Lung (tissue), 12 donors: Measurements from ENCODE around the gene SMIM12. TPM values are rescaled to one million over a fixed set of nuclear protein-coding genes. Genes with fewer than 3 reads are reported as not detected.

Experiments used
- ATAC-seq: fragments of 200-7000 bp; cut with Tn5 transposase; one replicate; pipeline ENCODE4 v1.9.1; 2020; ENCODE audit warnings: moderate number of reproducible peaks; ENCODE audit not compliant: insufficient read depth, low FRiP score
- DNase-seq, 3 donors: peaks; one replicate each; pipeline ENCODE4 v3.0.0-alpha.2; 2013 to 2017
- H3K27ac ChIP-seq, 2 donors: one replicate each; pipeline ENCODE4 v1.5.1; 2013; ENCODE audit warnings: mild to moderate bottlenecking in 2 of 2, moderate library complexity in 2 of 2, control low read depth in 1 of 2, inconsistent platforms in 1 of 2, low read depth in 1 of 2, low read length in 1 of 2
- H3K27me3 ChIP-seq, 3 donors: one replicate each; pipeline ENCODE4 v1.5.1; 2013; ENCODE audit warnings: low read length in 2 of 3; ENCODE audit not compliant: control insufficient read depth in 3 of 3, insufficient read depth in 3 of 3
- H3K36me3 ChIP-seq, 4 donors: one replicate each; pipeline ENCODE4 v1.5.1; 2013; ENCODE audit warnings: low read length in 4 of 4, mild to moderate bottlenecking in 1 of 4, moderate library complexity in 1 of 4; ENCODE audit not compliant: control insufficient read depth in 4 of 4, insufficient read depth in 4 of 4
- H3K4me1 ChIP-seq, 5 donors: one replicate each; pipeline ENCODE4 v1.5.1; 2013; ENCODE audit warnings: low read length in 5 of 5, mild to moderate bottlenecking in 2 of 5, moderate library complexity in 1 of 5; ENCODE audit not compliant: control insufficient read depth in 5 of 5, insufficient read depth in 5 of 5
- H3K4me3 ChIP-seq: one replicate; pipeline ENCODE4 v1.5.1; 2013; ENCODE audit warnings: mild to moderate bottlenecking, control low read depth, moderate library complexity
- H3K9ac ChIP-seq, 2 donors: one replicate each; pipeline ENCODE4 v1.5.1; 2013; ENCODE audit warnings: low read length in 2 of 2, control low read depth in 1 of 2; ENCODE audit not compliant: insufficient read depth in 1 of 2
- H3K9me3 ChIP-seq, 4 donors: one replicate each; pipeline ENCODE4 v1.5.1; 2013; ENCODE audit warnings: low read length in 3 of 4, mild to moderate bottlenecking in 1 of 4, moderate library complexity in 1 of 4; ENCODE audit not compliant: control insufficient read depth in 4 of 4, insufficient read depth in 3 of 4
- CTCF ChIP-seq: IDR thresholded peaks from 2 replicates; pipeline ENCODE4 v1.5.1; 2012; ENCODE audit warnings: mild to moderate bottlenecking; ENCODE audit errors: control extremely low read depth, extremely low read depth
- WGBS, 2 donors: extraction: QIAGEN DNeasy Blood & Tissue Kit; methylation state at CpG; one replicate each; pipeline ENCODE4 v1.1.7; 2013; 5-methylcytosine and 5-hydroxymethylcytosine counted together
- polyA plus RNA-seq, 2 donors: library from polyadenylated mRNA; stranded (reverse); fragments of 200-250 nt; gene quantifications; one replicate each; pipeline ENCODE4 v1.2.1, GENCODE V29; 2013
- total RNA-seq, 2 donors: library from RNA; depleted of rRNA in 1 of 2; stranded (reverse); fragments of >200 nt in 1 of 2; gene quantifications; one replicate each; pipeline ENCODE4 v1.2.1, GENCODE V29; 2014 to 2021
- donor health status: control.
- donor health status: control.
- donor health status: Bipolar disorder and iron deficiency.
- donor health status: healthy.
- donor health status: DM: yes; HTN: yes; CAD: no.

Gene SMIM12
- total and polyA plus RNA-seq, 4 donors, result 17.9 to 67.8 (median 35.1) TPM

GRCh38 chr1:34885405-34886247, 26.1 kb upstream of the SMIM12 start:
- Histone ChIP-seq H3K9ac (no peak overlapping the region), H3K4me3 (no peak overlapping the region), H3K9me3 (peaks cover 0 to 6% (median 0%) of the 10 kb centered on the region in 4 donors), H3K36me3 (no peaks in the 10 kb centered on the region), H3K27me3 (peaks cover 3 to 43% (median 22%) of the 10 kb centered on the region in 3 donors), H3K4me1 (peaks cover 0 to 4% (median 0%) of the 10 kb centered on the region in 5 donors), H3K27ac (no peak overlapping the region)
- no peak for TF ChIP-seq CTCF
- DNase-seq (peak in 2 of 3 donors; percentile 44 to 46), ATAC-seq (no peak)
- 3 to 4% methylated on average over 73 to 80 of the region's 80 CpGs for WGBS, 2 donors

- Histone ChIP-seq H3K4me3 (no peak overlapping the region), H3K36me3 (no peaks in the 10 kb centered on the region), H3K27ac (no peak overlapping the region), H3K4me1 (peaks cover 0 to 4% (median 0%) of the 10 kb centered on the region in 5 donors), H3K9me3 (peaks cover 0 to 4% (median 0%) of the 10 kb centered on the region in 4 donors), H3K9ac (no peak overlapping the region), H3K27me3 (peaks cover 0 to 48% (median 22%) of the 10 kb centered on the region in 3 donors)
- ATAC-seq (no peak), DNase-seq (no peak)
- 21 to 23% methylated on average over 16 to 19 of the region's 19 CpGs for WGBS, 2 donors
- TF ChIP-seq CTCF, result no peak
These were observed 25.4 kb upstream of the SMIM12 start for GRCh38 chr1:34884961-34885360.

- Histone ChIP-seq H3K9ac (no peak overlapping the region), H3K4me3 (no peak overlapping the region), H3K9me3 (peaks cover 0 to 4% (median 0%) of the 10 kb centered on the region in 4 donors), H3K4me1 (peaks cover 0 to 4% (median 0%) of the 10 kb centered on the region in 5 donors), H3K27me3 (peaks cover 0 to 49% (median 20%) of the 10 kb centered on the region in 3 donors), H3K27ac (no peak overlapping the region), H3K36me3 (no peaks in the 10 kb centered on the region)
- no peak for TF ChIP-seq CTCF
- no peak for ATAC-seq
- WGBS, 2 donors, result 51 to 59% methylated on average over 3 of the region's 3 CpGs
- DNase-seq, result no peak
These were observed 25.0 kb upstream of the SMIM12 start for GRCh38 chr1:34884536-34884935.
